Adrenal gland (tissue), 5 donors: ENCODE measurements around the gene OLIG2.

Experiments used
- CTCF ChIP-seq, 6 experiments: fragments of 450-650 bp in 4 of 6; fragments of 200-600 bp in 2 of 6; sonication (generic) in 1 of 6; IDR thresholded peaks; 1 replicate in 5 of 6; 2 replicates in 1 of 6; pipeline versions ENCODE4 v1.5.1 to v1.8.0; 2016 to 2021; ENCODE audit warnings: antibody characterized with exemption in 6 of 6, mild to moderate bottlenecking in 2 of 6, moderate library complexity in 1 of 6
- POLR2A ChIP-seq, 2 donors: fragments of 450-650 bp; IDR thresholded peaks; one replicate each; pipeline ENCODE4 v1.6.1; 2017; ENCODE audit warnings: antibody characterized with exemption in 2 of 2, mild to moderate bottlenecking in 2 of 2, moderate library complexity in 1 of 2
- donor health status: DM: no; HTN: no; CAD: no.

GRCh38 chr21:33063907-33064622 lies 38.3 kb downstream of the OLIG2 start:
- no peak for TF ChIP-seq CTCF (IDR thresholded peaks at IDR 0.05)
- no peak for TF ChIP-seq POLR2A (IDR thresholded peaks at IDR 0.05)
